ENCODE data around the gene MYO7B.

DNA sequence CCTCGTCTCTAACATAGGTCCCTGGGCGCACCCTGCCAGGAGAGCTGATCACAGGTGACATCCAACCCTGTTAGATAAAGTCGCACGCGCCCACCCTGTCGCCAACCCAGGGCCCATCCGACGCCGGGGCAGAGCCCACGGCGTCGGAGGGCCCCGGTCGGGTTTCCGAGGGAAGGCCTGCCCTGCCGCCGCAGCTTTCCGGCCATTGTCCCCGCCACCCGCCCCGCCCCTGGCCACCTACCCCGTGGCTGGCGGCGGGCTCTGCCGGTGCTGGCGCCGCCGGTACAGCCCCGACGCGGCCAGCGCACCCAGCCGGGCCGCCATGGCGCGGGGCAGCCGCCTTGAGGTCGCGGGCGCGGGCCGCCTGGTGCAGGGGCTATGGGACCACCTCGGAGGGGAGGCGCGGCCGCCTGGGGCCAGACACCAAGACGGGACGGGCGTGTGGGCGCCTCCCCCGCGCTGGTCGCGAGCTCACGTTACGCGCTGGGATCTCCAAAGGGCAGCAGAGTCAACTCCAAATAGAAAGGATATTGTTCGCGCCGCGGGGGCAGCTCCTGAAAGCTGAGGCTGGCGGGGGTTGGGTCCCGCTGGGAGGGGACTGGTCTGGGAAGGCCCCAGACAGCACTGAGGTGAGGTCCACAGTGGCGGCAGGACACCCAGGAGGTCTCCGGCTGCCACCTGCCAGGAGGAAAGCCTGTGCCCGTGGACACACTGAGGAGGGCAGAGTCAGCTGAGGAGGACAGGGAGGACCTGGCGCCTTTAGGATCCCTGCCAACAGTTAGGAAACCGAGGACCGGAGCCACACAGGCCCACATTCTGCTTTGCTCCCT, 128.8 kb downstream of the MYO7B start:
- TF ChIP-seq, protein P1, sequence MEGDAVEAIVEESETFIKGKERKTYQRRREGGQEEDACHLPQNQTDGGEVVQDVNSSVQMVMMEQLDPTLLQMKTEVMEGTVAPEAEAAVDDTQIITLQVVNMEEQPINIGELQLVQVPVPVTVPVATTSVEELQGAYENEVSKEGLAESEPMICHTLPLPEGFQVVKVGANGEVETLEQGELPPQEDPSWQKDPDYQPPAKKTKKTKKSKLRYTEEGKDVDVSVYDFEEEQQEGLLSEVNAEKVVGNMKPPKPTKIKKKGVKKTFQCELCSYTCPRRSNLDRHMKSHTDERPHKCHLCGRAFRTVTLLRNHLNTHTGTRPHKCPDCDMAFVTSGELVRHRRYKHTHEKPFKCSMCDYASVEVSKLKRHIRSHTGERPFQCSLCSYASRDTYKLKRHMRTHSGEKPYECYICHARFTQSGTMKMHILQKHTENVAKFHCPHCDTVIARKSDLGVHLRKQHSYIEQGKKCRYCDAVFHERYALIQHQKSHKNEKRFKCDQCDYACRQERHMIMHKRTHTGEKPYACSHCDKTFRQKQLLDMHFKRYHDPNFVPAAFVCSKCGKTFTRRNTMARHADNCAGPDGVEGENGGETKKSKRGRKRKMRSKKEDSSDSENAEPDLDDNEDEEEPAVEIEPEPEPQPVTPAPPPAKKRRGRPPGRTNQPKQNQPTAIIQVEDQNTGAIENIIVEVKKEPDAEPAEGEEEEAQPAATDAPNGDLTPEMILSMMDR (IDR thresholded peaks at IDR 0.05; ENCODE audit: low read length) = no peak
- no peak for TF ChIP-seq EZH2phosphoT487 (IDR thresholded peaks at IDR 0.05; ENCODE audit: low read length)
